Hippocampal formation (tissue), 2 donors: Measurements from ENCODE around the gene ZNF195.
"Not testable (repeated sequence)": the region's sequence is repeated elsewhere in the genome, so short reads cannot be mapped to it uniquely, and the experiment has no call there.

Source experiments
- DNase-seq, 2 donors: peaks; one replicate each; lab custom pipeline; 2025; lab: John Stamatoyannopoulos, UW

Gene ZNF195

GRCh38 chr11:3402181-3402860 is 23.4 kb upstream of the ZNF195 start:
- not testable (repeated sequence) for DNase-seq

- DNase-seq: not testable (repeated sequence)
These were observed 22.1 kb upstream of the ZNF195 start for GRCh38 chr11:3401052-3401451.

- not testable (repeated sequence) for DNase-seq
These were observed 19.6 kb upstream of the ZNF195 start for GRCh38 chr11:3398509-3398908.

GRCh38 chr11:3398106-3398505 is 19.2 kb upstream of the ZNF195 start:
- DNase-seq: not testable (repeated sequence)

GRCh38 chr11:3397210-3397609 is 18.3 kb upstream of the ZNF195 start:
- DNase-seq: not testable (repeated sequence)

GRCh38 chr11:3395468-3395867 is 16.5 kb upstream of the ZNF195 start:
- not testable (repeated sequence) for DNase-seq

GRCh38 chr11:3394956-3395355 is 16.0 kb upstream of the ZNF195 start:
- DNase-seq: not testable (repeated sequence)

- not testable (repeated sequence) for DNase-seq
These were observed 14.5 kb upstream of the ZNF195 start for GRCh38 chr11:3393450-3393849.

GRCh38 chr11:3382613-3383285 is 3.8 kb upstream of the ZNF195 start:
- no peak for DNase-seq

GRCh38 chr11:3381794-3382193 is 2.8 kb upstream of the ZNF195 start:
- no peak for DNase-seq

- no peak for DNase-seq
These were observed 2.0 kb upstream of the ZNF195 start for GRCh38 chr11:3380706-3381545.

GRCh38 chr11:3375552-3375951 is 3.4 kb downstream of the ZNF195 start:
- no peak for DNase-seq

GRCh38 chr11:3370311-3370870 is 8.6 kb downstream of the ZNF195 start:
- DNase-seq: no peak

GRCh38 chr11:3369366-3369765 is 9.6 kb downstream of the ZNF195 start:
- no peak for DNase-seq

- no peak for DNase-seq
These were observed 10.7 kb downstream of the ZNF195 start for GRCh38 chr11:3368199-3368598.

GRCh38 chr11:3367221-3367620 is 11.7 kb downstream of the ZNF195 start:
- DNase-seq: no peak

- no peak for DNase-seq
These were observed 19.7 kb downstream of the ZNF195 start for GRCh38 chr11:3359092-3359824.

GRCh38 chr11:3357994-3358676 is 20.8 kb downstream of the ZNF195 start:
- no peak for DNase-seq

GRCh38 chr11:3357302-3357701 is 21.6 kb downstream of the ZNF195 start:
- no peak for DNase-seq

GRCh38 chr11:3356858-3357257 is 22.1 kb downstream of the ZNF195 start:
- no peak for DNase-seq

- no peak for DNase-seq
These were observed 25.9 kb downstream of the ZNF195 start for GRCh38 chr11:3353066-3353465.
